ENCODE measurements around the gene FRMPD4.

FRMPD4 gene

DNA sequence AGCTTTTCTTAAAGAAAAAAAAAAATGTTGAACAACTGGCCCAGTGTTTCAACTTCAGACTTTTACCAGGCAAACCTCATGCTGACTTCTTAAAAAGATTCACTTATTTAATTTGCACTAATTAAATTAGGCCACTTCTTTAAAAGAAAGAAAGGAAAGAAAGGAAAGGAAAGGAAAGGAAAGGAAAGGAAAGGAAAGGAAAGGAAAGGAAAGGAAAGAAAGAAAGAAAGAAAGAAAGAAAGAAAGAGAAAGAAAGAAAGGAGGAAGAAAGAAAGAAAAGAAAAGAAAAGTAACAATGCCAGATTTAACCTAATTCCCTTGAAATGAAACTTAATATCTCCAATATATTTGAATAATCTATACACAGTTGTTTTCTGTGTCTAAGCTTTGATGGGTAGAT lies 581.6 kb downstream of the FRMPD4 start:
- Histone ChIP-seq H3F3A (ENCODE audit: insufficient read depth, low read length) (no peaks in the 10 kb centered on the region), H3K27ac (ENCODE audit: low read length) (no peak overlapping the region), H3K9me2 (replicated peaks; ENCODE audit: insufficient read depth, low read length) (no peaks in the 10 kb centered on the region), H3K4me3 (ENCODE audit: low read length) (no peak overlapping the region), H4K20me1 (ENCODE audit: insufficient read depth, low read length) (no peaks in the 10 kb centered on the region), H3K4me1 (ENCODE audit: low read length) (no peaks in the 10 kb centered on the region), H3K9ac (ENCODE audit: low read length) (no peak overlapping the region), H3K9me3 (replicated peaks; ENCODE audit: insufficient read depth, low read length) (no peaks in the 10 kb centered on the region), H2AFZ (ENCODE audit: low read length) (no peak overlapping the region), H3K4me2 (ENCODE audit: low read depth, low read length) (no peak overlapping the region), H3K79me2 (ENCODE audit: low read length) (no peaks in the 10 kb centered on the region), H3K27me3 (replicated peaks; ENCODE audit: insufficient read depth, low read length) (no peaks in the 10 kb centered on the region), H3K36me3 (replicated peaks; ENCODE audit: insufficient read depth, low read length) (no peaks in the 10 kb centered on the region)
- TF ChIP-seq EZH2phosphoT487 (IDR thresholded peaks at IDR 0.05; ENCODE audit: low read length) = no peak
- TF ChIP-seq, protein P1, sequence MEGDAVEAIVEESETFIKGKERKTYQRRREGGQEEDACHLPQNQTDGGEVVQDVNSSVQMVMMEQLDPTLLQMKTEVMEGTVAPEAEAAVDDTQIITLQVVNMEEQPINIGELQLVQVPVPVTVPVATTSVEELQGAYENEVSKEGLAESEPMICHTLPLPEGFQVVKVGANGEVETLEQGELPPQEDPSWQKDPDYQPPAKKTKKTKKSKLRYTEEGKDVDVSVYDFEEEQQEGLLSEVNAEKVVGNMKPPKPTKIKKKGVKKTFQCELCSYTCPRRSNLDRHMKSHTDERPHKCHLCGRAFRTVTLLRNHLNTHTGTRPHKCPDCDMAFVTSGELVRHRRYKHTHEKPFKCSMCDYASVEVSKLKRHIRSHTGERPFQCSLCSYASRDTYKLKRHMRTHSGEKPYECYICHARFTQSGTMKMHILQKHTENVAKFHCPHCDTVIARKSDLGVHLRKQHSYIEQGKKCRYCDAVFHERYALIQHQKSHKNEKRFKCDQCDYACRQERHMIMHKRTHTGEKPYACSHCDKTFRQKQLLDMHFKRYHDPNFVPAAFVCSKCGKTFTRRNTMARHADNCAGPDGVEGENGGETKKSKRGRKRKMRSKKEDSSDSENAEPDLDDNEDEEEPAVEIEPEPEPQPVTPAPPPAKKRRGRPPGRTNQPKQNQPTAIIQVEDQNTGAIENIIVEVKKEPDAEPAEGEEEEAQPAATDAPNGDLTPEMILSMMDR (IDR thresholded peaks at IDR 0.05; ENCODE audit: low read length) = no peak
- no peak for TF ChIP-seq EZH2 (optimal IDR thresholded peaks at IDR 0.05; ENCODE audit: low read depth, low read length)
- no peak for DNase-seq

DNA sequence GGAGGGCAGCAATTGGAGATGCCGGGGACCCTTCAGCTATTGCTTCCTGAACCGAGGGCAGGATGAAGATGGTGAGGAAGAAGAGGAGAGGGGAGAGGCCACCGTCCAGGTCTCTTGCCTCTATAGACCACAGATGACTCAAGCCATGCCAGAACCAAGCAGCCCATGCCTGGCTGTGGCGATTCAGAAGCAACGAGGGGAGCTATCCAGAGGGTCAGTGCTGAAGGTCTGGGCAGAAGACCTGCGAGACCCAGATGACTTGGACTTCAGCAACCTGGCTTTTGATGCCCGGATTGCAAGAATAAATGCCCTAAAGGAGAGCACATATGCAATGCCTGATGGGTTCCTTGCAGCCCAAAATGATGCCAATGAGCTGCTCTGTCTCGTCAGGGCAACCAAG lies 582.8 kb downstream of the FRMPD4 start:
- H3K4me3 ChIP-seq (ENCODE audit: low read length) = no peak overlapping the region
- no peak for TF ChIP-seq EZH2 (optimal IDR thresholded peaks at IDR 0.05; ENCODE audit: low read depth, low read length)
- TF ChIP-seq, protein P1 (IDR thresholded peaks at IDR 0.05; ENCODE audit: low read length) = no peak
- TF ChIP-seq EZH2phosphoT487 (IDR thresholded peaks at IDR 0.05; ENCODE audit: low read length) = no peak
- no peaks in the 10 kb centered on the region for H3K4me1 ChIP-seq (ENCODE audit: low read length)
- H3K27ac ChIP-seq (ENCODE audit: low read length) = no peak overlapping the region
- no peaks in the 10 kb centered on the region for H3K9me2 ChIP-seq (replicated peaks; ENCODE audit: insufficient read depth, low read length)
- H3F3A ChIP-seq (ENCODE audit: insufficient read depth, low read length) = no peaks in the 10 kb centered on the region
- no peaks in the 10 kb centered on the region for H4K20me1 ChIP-seq (ENCODE audit: insufficient read depth, low read length)
- DNase-seq = no peak
- H3K9me3 ChIP-seq (replicated peaks; ENCODE audit: insufficient read depth, low read length) = no peaks in the 10 kb centered on the region
- H3K9ac ChIP-seq (ENCODE audit: low read length) = no peak overlapping the region
- no peak overlapping the region for H3K4me2 ChIP-seq (ENCODE audit: low read depth, low read length)
- H3K36me3 ChIP-seq (replicated peaks; ENCODE audit: insufficient read depth, low read length) = no peaks in the 10 kb centered on the region
- no peaks in the 10 kb centered on the region for H3K79me2 ChIP-seq (ENCODE audit: low read length)
- H3K27me3 ChIP-seq (replicated peaks; ENCODE audit: insufficient read depth, low read length) = no peaks in the 10 kb centered on the region
- H2AFZ ChIP-seq (ENCODE audit: low read length) = no peak overlapping the region

DNA sequence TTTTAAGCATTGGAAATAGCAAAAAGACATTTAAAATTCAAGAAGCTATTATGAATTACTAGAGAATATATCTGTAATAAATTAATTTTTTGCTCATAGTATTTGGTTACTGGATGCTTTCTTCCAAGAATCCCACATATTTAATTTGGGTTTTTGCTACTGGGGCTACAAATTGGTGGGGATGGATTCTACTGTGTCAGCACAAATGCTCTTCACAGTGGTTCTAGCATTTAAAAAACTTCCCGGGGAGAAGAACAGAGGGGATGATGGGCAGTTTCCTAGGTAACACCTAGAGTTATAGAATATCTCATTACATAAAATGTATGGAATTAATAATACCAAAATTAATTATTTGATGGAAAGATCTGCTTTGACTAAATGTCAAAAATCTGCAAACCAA lies 584.0 kb downstream of the FRMPD4 start:
- Histone ChIP-seq H3K9ac (ENCODE audit: low read length) (no peak overlapping the region), H3K4me1 (ENCODE audit: low read length) (no peaks in the 10 kb centered on the region), H3K9me3 (replicated peaks; ENCODE audit: insufficient read depth, low read length) (no peaks in the 10 kb centered on the region), H4K20me1 (ENCODE audit: insufficient read depth, low read length) (no peaks in the 10 kb centered on the region), H3K4me2 (ENCODE audit: low read depth, low read length) (no peak overlapping the region), H2AFZ (ENCODE audit: low read length) (no peak overlapping the region), H3K9me2 (replicated peaks; ENCODE audit: insufficient read depth, low read length) (no peaks in the 10 kb centered on the region), H3K27ac (ENCODE audit: low read length) (no peak overlapping the region), H3K79me2 (ENCODE audit: low read length) (no peaks in the 10 kb centered on the region), H3K4me3 (ENCODE audit: low read length) (no peak overlapping the region), H3K27me3 (replicated peaks; ENCODE audit: insufficient read depth, low read length) (no peaks in the 10 kb centered on the region), H3K36me3 (replicated peaks; ENCODE audit: insufficient read depth, low read length) (no peaks in the 10 kb centered on the region), H3F3A (ENCODE audit: insufficient read depth, low read length) (no peaks in the 10 kb centered on the region)
- DNase-seq = no peak
- TF ChIP-seq, protein P1 (IDR thresholded peaks at IDR 0.05; ENCODE audit: low read length) = no peak
- TF ChIP-seq EZH2 (optimal IDR thresholded peaks at IDR 0.05; ENCODE audit: low read depth, low read length) (no peak), EZH2phosphoT487 (IDR thresholded peaks at IDR 0.05; ENCODE audit: low read length) (no peak)
